Measurements from ENCODE around the gene TRAFD1. TPM values are rescaled to one million over a fixed set of nuclear protein-coding genes. Genes with fewer than 3 reads are reported as not detected.

The TRAFD1 gene
- total RNA-seq, 2 donors from 2014 or later, result 23.5 to 24.0 TPM

GRCh38 chr12:112169161-112169872 is 44.0 kb downstream of the TRAFD1 start:
- peak; percentile 63 for DNase-seq (ENCODE audit: low spot score)
- intact Hi-C loops (cut with DNase I), result no loop called here

DNA sequence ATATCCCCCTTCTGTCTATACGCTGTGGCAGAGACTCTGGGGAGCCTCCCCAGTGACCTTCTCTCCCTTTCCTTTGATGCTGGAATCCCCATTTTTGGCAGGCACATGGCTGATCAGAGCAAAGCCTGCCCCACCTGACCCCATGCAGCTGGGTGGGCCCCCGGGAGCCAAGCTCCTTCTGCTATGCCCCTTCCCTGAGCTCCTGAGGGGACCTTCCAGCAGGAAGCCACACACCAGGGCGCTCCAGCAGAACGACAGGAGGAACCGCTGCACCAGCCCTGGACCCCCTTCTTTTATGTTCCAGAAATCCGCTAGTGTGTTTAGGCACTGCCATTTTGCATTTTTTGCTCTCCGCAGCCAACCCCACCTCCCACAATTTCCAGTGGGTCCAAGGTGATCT is 44.6 kb downstream of the TRAFD1 start:
- peak; percentile 66 for DNase-seq (ENCODE audit: low spot score)
- intact Hi-C loops (cut with DNase I), result loop anchor here in 1 of 2 donors (5.0 kb wide), 1 partner anchor 1963 kb away; no protein-coding TSS in a partner anchor

DNA sequence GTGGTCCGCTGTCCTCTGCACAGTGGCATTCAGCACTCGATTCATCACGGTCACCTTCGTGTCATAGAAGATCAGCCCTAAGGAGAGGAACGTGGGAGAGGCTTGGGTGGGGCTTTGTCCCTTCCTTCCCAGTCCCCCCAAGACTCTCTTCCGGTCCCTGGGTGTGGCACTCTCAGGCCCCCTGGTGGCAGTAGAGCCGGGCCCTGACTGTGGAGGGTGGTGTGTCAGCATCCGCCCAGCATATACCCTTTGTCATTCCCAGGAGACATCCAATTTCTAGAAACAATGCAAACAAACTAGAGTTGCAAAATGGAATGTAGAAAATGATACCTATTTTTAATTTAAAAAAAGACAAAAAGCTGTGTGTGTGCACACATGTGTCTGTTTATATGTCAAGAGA is 45.0 kb downstream of the TRAFD1 start:
- peak; percentile 56 for DNase-seq (ENCODE audit: low spot score)
- intact Hi-C loops (cut with DNase I), result loop anchor here in 1 of 2 donors (5.0 kb wide), 1 partner anchor 1963 kb away; no protein-coding TSS in a partner anchor

GRCh38 chr12:112170971-112171596 is 45.7 kb downstream of the TRAFD1 start:
- intact Hi-C loops (cut with DNase I), result loop anchor here in 1 of 2 donors (5.0 kb wide), 1 partner anchor 1964 kb away; no protein-coding TSS in a partner anchor
- peak; percentile 70 for DNase-seq (ENCODE audit: low spot score)

DNA sequence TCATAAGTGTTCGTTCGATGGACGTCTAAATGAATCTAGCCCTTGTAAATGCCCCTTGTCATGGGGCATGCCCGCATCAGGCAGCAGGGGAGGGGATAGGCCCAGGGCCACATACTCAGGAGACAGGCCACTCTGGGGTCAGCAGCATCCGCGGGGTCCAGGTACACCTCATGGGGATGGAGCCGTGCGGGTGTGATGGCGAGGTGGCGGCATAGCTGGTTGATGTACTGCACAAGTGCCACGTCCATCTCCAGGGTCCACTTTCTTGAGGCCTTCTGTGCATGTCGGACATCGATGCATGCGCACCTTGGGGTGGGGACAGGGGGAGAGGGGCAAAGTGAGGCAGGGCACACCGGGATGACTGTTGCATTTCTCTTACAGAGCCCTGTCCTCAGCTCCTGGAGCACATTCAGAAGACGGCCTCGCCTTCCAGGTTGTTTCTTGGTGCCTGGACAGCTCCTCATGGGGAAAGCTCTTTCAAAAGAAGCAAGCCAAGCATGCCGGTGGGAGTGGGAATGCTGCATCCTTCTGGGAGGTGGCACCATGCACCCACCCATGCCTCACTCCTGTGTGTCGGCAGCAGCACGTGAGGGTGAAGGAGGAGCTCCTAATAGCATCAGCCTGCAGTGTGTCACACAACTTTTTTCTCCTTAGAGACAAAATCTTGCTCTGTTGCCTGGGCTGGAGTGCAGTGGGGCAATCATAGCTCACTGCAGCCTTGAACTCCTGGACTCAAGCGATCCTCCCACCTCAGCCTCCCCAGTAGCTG is 47.4 kb downstream of the TRAFD1 start:
- intact Hi-C loops (cut with DNase I), result loop anchor here in 1 of 2 donors (5.0 kb wide), 1 partner anchor 1965 kb away; no protein-coding TSS in a partner anchor
- DNase-seq (ENCODE audit: low spot score), result peak; percentile 80

GRCh38 chr12:112175361-112176155 is 50.2 kb downstream of the TRAFD1 start:
- DNase-seq (ENCODE audit: low spot score), result peak; percentile 22
- intact Hi-C loops (cut with DNase I), result no loop called here

DNA sequence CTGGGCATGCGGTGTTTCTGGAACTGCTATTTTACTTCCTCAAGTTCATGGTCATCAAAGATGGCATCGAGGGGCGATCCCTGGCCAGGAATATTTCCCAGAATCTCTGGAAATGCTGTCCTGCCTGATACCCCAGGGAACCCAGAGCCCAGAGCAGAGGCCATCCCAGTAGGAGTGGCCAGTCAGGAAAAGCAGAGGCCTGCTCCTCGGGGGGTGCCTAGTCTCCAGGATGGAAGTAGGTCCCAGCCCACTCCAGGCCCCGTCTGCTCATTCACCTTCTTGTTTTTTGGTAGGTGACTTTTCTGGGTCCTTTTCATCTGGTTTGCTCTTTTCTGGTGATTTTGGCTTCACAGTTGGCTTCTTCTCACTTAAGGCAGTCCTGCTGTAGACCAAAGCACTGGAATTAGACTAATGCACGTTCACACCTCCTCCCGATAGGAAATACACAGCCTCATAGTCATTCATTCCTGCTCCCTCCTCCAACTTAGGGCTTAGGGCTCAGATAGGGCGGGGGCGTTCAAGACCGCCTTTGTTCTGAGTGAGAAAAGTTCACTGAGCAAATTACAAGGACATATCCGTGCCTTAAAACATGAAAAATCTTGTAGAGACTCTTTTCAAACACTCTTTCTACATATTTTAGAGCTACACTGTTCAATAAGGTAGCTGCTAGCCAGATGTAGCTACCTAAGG is 51.1 kb downstream of the TRAFD1 start:
- intact Hi-C loops (cut with DNase I), result no loop called here
- DNase-seq (ENCODE audit: low spot score), result peak; percentile 48

GRCh38 chr12:112178796-112179195 is 53.4 kb downstream of the TRAFD1 start:
- intact Hi-C loops (cut with DNase I), result no loop called here
- DNase-seq (ENCODE audit: low spot score), result peak; percentile 54

DNA sequence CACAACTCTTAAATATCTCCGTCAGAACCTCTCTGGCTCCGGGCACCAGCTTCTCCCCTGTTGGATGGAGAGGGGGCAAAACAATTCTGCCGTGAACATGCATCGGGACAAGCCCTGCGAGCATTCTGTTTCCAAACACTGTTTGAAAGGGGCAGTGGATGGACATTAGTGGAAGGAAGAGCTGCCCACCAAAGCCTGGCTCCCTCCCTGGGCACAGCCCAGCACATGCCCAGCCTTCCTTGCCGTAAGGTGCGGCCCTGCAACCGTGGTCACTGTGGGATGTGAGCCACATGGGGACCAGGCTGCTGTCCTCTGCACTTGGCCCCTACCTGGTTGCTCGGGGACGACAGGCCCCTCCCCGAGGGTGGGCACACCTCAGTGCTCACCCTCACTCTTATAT is 54.0 kb downstream of the TRAFD1 start:
- DNase-seq (ENCODE audit: low spot score), result peak; percentile 67
- intact Hi-C loops (cut with DNase I), result no loop called here

GRCh38 chr12:112179916-112180315 is 54.6 kb downstream of the TRAFD1 start:
- intact Hi-C loops (cut with DNase I), result no loop called here
- DNase-seq (ENCODE audit: low spot score), result peak; percentile 70

GRCh38 chr12:112180422-112180821 is 55.1 kb downstream of the TRAFD1 start:
- DNase-seq (ENCODE audit: low spot score), result peak; percentile 11
- intact Hi-C loops (cut with DNase I), result no loop called here

DNA sequence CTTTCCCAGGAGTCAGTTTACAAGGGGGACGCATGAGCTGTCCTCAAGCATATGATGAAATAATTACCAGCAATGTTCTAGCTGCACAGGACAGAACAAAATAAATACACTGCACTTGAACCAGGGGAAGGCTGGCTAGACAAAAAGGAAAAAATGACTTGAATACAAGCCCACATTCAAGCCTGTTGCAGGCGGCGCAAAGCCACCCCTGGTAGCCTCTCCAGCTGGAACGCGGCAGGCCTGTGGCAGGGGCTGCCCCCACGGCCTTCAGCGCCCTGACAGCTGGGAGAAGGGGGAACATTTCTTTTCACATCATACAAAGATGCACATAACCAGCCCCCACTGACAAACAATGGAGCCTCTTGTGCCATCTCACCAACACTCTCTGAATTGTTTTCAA is 57.1 kb downstream of the TRAFD1 start:
- intact Hi-C loops (cut with DNase I), result loop anchor here in 1 of 2 donors (2.0 kb wide), 1 partner anchor 200 kb away; no protein-coding TSS in a partner anchor
- DNase-seq (ENCODE audit: low spot score), result peak; percentile 71

DNA sequence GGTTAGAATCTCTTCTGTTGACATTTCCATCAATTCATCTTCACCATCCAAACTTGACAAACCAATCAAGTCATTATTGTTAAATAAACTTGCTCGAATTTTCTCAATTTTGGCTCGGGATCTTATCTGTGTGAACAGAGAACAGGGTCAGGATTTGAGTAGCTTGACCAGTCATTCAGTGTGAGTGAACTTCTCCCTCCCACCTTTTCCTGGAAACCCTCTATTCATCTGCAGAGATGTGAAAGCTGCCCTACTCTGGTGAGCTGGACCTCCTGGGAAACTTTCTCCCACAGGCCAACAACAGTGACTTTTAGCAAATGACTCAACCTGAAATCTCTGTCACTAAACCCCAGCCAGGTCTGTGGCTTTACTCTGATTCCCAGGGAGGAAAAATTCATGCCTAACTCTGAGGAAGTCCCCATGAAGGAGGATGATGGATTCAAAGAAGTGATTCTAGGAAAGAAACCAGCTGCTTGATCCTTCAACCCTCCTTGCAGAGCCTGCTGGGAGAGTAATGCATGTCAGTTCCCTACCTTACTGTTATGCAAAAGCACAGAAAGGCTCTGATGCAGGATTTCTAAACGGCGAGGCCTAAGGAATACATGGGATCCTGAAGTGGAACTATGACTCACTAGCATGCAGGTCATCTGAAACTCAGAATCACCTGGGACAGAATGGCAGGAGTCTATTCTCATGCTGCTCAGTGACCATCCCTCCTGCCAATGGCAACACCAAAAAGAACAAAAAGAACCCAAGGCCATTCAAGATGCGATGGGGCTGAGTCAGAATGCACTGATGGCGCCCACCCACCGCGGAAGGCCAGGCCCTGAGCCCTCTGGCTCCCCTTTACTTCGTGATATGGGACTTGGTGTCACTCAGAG is 58.0 kb downstream of the TRAFD1 start:
- intact Hi-C loops (cut with DNase I), result loop anchor here in 1 of 2 donors (2.0 kb wide), 1 partner anchor 201 kb away; no protein-coding TSS in a partner anchor

DNA sequence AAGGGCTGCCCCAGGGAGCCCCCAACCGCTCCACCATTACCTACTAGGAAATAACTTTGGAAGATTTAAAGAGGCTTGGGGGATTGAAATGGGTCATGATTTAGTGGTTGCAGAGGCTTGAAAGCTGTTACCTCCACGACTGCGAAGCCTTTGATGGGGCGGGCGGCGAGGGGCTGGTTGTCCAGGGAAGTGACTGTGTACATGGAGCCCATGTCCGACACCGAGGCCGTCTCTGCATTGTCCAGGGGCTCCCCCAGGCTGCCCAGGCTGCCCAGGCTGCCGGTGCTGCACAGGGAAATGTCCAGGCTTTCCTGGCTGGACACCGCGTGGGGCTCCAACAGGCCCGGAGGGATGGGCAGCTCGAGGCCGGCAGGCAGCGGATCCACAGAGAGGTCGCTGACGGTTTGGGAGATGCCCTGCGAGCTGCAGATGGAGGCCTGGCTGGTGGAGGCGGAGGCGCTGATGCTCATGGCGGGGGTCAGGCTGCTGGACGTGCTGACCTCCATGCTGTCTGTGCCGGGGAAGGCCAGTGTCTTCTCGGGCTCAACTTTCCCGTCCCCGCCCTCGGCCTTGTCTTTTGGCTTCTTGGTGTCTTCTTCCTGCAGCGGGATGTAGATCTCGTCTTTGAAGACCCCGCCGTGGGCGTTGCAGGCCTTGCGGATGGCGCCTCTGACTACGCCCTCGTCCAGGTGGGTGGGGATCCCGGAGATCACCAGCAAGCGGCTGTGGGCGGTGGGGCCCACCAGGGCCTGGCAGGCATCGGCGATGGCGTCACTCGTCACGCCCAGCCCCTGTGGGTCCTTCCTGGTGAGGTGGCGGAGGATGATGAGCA is 58.9 kb downstream of the TRAFD1 start:
- no peak for DNase-seq (ENCODE audit: low spot score)
- intact Hi-C loops (cut with DNase I), result no loop called here

More for the DNA sequence above, 58.0 kb downstream of the TRAFD1 start:
- no peak for DNase-seq (ENCODE audit: low spot score)

DNA sequence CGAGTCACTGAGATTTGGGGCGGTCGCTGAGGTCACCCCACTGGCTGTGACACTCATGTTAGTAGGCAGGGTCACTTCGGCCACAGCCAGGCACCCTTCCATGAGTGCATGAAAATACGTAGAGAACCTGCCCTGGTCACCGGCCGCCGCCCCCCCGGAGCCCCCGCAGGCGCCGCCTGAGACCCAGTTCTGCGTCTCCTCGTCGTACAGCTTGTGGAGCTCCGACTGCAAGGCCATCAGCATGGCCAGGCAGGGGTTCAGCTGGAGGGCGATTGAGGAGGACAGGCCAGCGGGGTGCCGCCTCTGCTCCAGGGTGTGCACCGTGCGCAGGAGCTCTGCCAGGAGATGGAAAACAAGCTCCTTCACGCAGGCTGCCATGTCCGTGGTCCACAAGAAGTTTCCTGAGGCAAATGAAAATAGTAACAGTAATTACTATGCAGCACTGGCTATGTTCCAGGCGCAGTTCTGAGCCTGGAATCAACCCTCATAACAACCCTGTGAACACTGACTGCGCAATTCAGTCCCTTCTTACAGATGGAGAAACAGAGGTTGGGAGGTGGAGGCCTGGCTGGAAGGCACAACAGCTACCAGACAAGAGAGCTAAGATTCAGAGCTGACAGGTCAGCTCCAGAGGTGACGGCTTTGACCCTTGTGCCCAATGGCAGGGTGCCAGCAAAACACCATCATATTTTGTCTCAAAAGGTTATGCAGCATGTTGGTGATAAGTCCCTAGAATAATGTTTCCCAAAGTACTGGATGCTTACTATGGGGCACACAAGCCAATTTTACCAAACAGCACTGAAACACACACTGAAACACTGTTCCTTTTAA is 59.9 kb downstream of the TRAFD1 start:
- intact Hi-C loops (cut with DNase I), result no loop called here
- no peak for DNase-seq (ENCODE audit: low spot score)

Measured in posterior vena cava (tissue), 2 donors.